Measurements from ENCODE around the gene PIANP.

Gene PIANP

GRCh38 chr12:6688999-6689882 is 11.4 kb downstream of the PIANP start, which contains the start of gene ZNF384:
TSS of gene ZNF384 (minus strand) at chr12:6689375. CDS start at chr12:6679520, 9,855 bp downstream.
- peak within 1 kb of the TSS; percentile 88 for H3K4me3 ChIP-seq (ENCODE audit: low read depth, low read length)
- no peak for TF ChIP-seq CTCF (IDR thresholded peaks at IDR 0.05; ENCODE audit: insufficient read depth, low read depth, low read length, missing control alignments)
- DNase-seq (ENCODE audit: low read depth): peak; percentile 99

GRCh38 chr12:6688543-6688998 is 12.0 kb downstream of the PIANP start:
- H3K4me3 ChIP-seq (ENCODE audit: low read depth, low read length): peak overlapping the region; percentile 88
- no peak for TF ChIP-seq CTCF (IDR thresholded peaks at IDR 0.05; ENCODE audit: insufficient read depth, low read depth, low read length, missing control alignments)
- DNase-seq (ENCODE audit: low read depth): peak; percentile 65

GRCh38 chr12:6685814-6686213 is 14.8 kb downstream of the PIANP start:
- no peak for TF ChIP-seq CTCF (IDR thresholded peaks at IDR 0.05; ENCODE audit: insufficient read depth, low read depth, low read length, missing control alignments)
- no peak for DNase-seq (ENCODE audit: low read depth)
- no peak overlapping the region for H3K4me3 ChIP-seq (ENCODE audit: low read depth, low read length)

- no peak overlapping the region for H3K4me3 ChIP-seq (ENCODE audit: low read depth, low read length)
- peak; percentile 64 for DNase-seq (ENCODE audit: low read depth)
- peak; percentile 52 for TF ChIP-seq CTCF (IDR thresholded peaks at IDR 0.05; ENCODE audit: insufficient read depth, low read depth, low read length, missing control alignments)
Observed at GRCh38 chr12:6684609-6685008, 16.0 kb downstream of the PIANP start.

- TF ChIP-seq CTCF (IDR thresholded peaks at IDR 0.05; ENCODE audit: insufficient read depth, low read depth, low read length, missing control alignments): no peak
- no peak for DNase-seq (ENCODE audit: low read depth)
- H3K4me3 ChIP-seq (ENCODE audit: low read depth, low read length): no peak overlapping the region
Observed at GRCh38 chr12:6676962-6677361, 23.7 kb downstream of the PIANP start.

GRCh38 chr12:6672143-6672542 is 28.5 kb downstream of the PIANP start:
- no peak overlapping the region for H3K4me3 ChIP-seq (ENCODE audit: low read depth, low read length)
- TF ChIP-seq CTCF (IDR thresholded peaks at IDR 0.05; ENCODE audit: insufficient read depth, low read depth, low read length, missing control alignments): no peak
- no peak for DNase-seq (ENCODE audit: low read depth)
